Endodermal cell (in vitro differentiated cells): ENCODE data around the gene CDC27. TPM values are rescaled to one million over a fixed set of nuclear protein-coding genes. Genes with fewer than 3 reads are reported as not detected.

ENCODE experiments used
- DNase-seq: peaks from one replicate; pipeline ENCODE4 v3.0.0-alpha.2; 2017
- H3K27ac ChIP-seq: 2 replicates; pipeline ENCODE4 v1.5.1; 2013; ENCODE audit warnings: mild to moderate bottlenecking, low read depth, low read length, moderate library complexity
- H3K27me3 ChIP-seq: 2 replicates; pipeline ENCODE4 v1.6.1; 2013; ENCODE audit warnings: mild to moderate bottlenecking, low read length, moderate library complexity; ENCODE audit not compliant: insufficient read depth, control insufficient read depth, poor library complexity, severe bottlenecking
- H3K36me3 ChIP-seq: 2 replicates; pipeline ENCODE4 v1.7.0; 2013; ENCODE audit warnings: mild to moderate bottlenecking, low read length, moderate library complexity; ENCODE audit not compliant: control insufficient read depth, insufficient read depth
- H3K4me1 ChIP-seq: one replicate; pipeline ENCODE4 v1.7.0; 2013; ENCODE audit warnings: low read length; ENCODE audit not compliant: control insufficient read depth, insufficient read depth
- H3K4me3 ChIP-seq: 2 replicates; pipeline ENCODE4 v1.5.1; 2013; ENCODE audit warnings: mild to moderate bottlenecking, low read length, moderate library complexity
- H3K9ac ChIP-seq: 2 replicates; pipeline ENCODE4 v1.6.1; 2013; ENCODE audit warnings: mild to moderate bottlenecking, low read length, moderate library complexity; ENCODE audit not compliant: poor library complexity, severe bottlenecking; ENCODE audit errors: extremely low read depth
- H3K9me3 ChIP-seq: 2 replicates; pipeline ENCODE4 v1.6.1; 2013; ENCODE audit warnings: mild to moderate bottlenecking, low read length, moderate library complexity; ENCODE audit not compliant: control insufficient read depth
- H3K27ac Mint-ChIP-seq: 2 replicates; pipeline ENCODE4 v1.8.0; 2020; ENCODE audit warnings: mixed read lengths
- H3K27me3 Mint-ChIP-seq: 2 replicates; pipeline ENCODE4 v1.8.0; 2021; ENCODE audit warnings: mild to moderate bottlenecking, mixed read lengths; ENCODE audit not compliant: insufficient read depth
- H3K36me3 Mint-ChIP-seq: 2 replicates; pipeline ENCODE4 v1.8.0; 2020; ENCODE audit warnings: low read depth, mixed read lengths
- H3K4me1 Mint-ChIP-seq: 2 replicates; pipeline ENCODE4 v1.8.0; 2020; ENCODE audit warnings: mixed read lengths
- H3K4me3 Mint-ChIP-seq: 2 replicates; pipeline ENCODE4 v1.8.0; 2020; ENCODE audit warnings: mild to moderate bottlenecking, moderate library complexity, mixed read lengths
- H3K9me3 Mint-ChIP-seq: 2 replicates; pipeline ENCODE4 v1.8.0; 2020; ENCODE audit warnings: mild to moderate bottlenecking, mixed read lengths
- WGBS, 2 experiments: methylation state at CpG; one replicate each; pipeline versions ENCODE4 v1.1.5 to v1.1.7; 2013; ENCODE audit warnings: missing lambda C conversion rate in 2 of 2, mixed read lengths in 1 of 2; ENCODE audit not compliant: insufficient coverage in 1 of 2, insufficient read length in 1 of 2; 5-methylcytosine and 5-hydroxymethylcytosine counted together
- total RNA-seq, 2 donors: library from RNA; stranded (reverse); fragmentation: NEBNext Ultra II Directional in 1 of 2; extraction: Animal tissue kit (Norgen Biotek cat#: 25700) in 1 of 2; gene quantifications; 2 replicates in 1 of 2; 3 replicates in 1 of 2; pipeline ENCODE4 v1.2.1, GENCODE V29; 2021
- TF ChIP-seq, protein P1 (sequence below): fragments of 200-600 bp; sonication (generic); conservative IDR thresholded peaks from 2 replicates; pipeline ENCODE4 v1.5.0; 2021; ENCODE audit warnings: antibody characterized with exemption, mild to moderate bottlenecking

CDC27 gene
- total RNA-seq, 2 donors from 2014 or later: 72.1 to 108 TPM

- peak; percentile 70 for DNase-seq
- H3K9me3 ChIP-seq: no peaks in the 10 kb centered on the region
- peaks cover 5% of the 10 kb centered on the region for H3K36me3 ChIP-seq
- no peak within 1 kb of the TSS for H3K27ac ChIP-seq
- H3K4me3 ChIP-seq: peak within 1 kb of the TSS; percentile 79
- H3K27ac Mint-ChIP-seq: peak within 1 kb of the TSS; percentile 62
- peak within 1 kb of the TSS; percentile 2 for H3K9ac ChIP-seq
- no peaks in the 10 kb centered on the region for H3K36me3 Mint-ChIP-seq
- peaks cover 36% of the 10 kb centered on the region for H3K4me1 Mint-ChIP-seq
- no peaks in the 10 kb centered on the region for H3K27me3 ChIP-seq
- H3K4me3 Mint-ChIP-seq: peak within 1 kb of the TSS; percentile 28
- H3K9me3 Mint-ChIP-seq: no peaks in the 10 kb centered on the region
- H3K27me3 Mint-ChIP-seq: peaks cover 4% of the 10 kb centered on the region
- 77 to 86% methylated on average over 3 to 6 of the region's 6 CpGs for WGBS, 2 experiments
- peaks cover 7% of the 10 kb centered on the region for H3K4me1 ChIP-seq
- TF ChIP-seq, protein P1, sequence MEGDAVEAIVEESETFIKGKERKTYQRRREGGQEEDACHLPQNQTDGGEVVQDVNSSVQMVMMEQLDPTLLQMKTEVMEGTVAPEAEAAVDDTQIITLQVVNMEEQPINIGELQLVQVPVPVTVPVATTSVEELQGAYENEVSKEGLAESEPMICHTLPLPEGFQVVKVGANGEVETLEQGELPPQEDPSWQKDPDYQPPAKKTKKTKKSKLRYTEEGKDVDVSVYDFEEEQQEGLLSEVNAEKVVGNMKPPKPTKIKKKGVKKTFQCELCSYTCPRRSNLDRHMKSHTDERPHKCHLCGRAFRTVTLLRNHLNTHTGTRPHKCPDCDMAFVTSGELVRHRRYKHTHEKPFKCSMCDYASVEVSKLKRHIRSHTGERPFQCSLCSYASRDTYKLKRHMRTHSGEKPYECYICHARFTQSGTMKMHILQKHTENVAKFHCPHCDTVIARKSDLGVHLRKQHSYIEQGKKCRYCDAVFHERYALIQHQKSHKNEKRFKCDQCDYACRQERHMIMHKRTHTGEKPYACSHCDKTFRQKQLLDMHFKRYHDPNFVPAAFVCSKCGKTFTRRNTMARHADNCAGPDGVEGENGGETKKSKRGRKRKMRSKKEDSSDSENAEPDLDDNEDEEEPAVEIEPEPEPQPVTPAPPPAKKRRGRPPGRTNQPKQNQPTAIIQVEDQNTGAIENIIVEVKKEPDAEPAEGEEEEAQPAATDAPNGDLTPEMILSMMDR: no peak
Measured at GRCh38 chr17:47208744-47209488, 19.8 kb upstream of the CDC27 start, which contains the start of gene MYL4. Gene MYL4 (plus strand): TSS chr17:47209348. CDS start chr17:47209423, 75 bp downstream.

GRCh38 chr17:47207143-47208067, 18.3 kb upstream of the CDC27 start:
- WGBS, 2 experiments: 91 to 93% methylated on average over 7 to 8 of the region's 8 CpGs
- no peaks in the 10 kb centered on the region for H3K36me3 ChIP-seq
- TF ChIP-seq, protein P1: no peak
- H3K4me3 Mint-ChIP-seq: no peak overlapping the region
- H3K27ac ChIP-seq: no peak overlapping the region
- no peaks in the 10 kb centered on the region for H3K36me3 Mint-ChIP-seq
- no peak overlapping the region for H3K27ac Mint-ChIP-seq
- peaks cover 31% of the 10 kb centered on the region for H3K4me1 Mint-ChIP-seq
- H3K27me3 ChIP-seq: no peaks in the 10 kb centered on the region
- no peaks in the 10 kb centered on the region for H3K9me3 Mint-ChIP-seq
- H3K4me3 ChIP-seq: no peak overlapping the region
- no peaks in the 10 kb centered on the region for H3K9me3 ChIP-seq
- peaks cover 7% of the 10 kb centered on the region for H3K4me1 ChIP-seq
- DNase-seq: peak; percentile 2
- H3K9ac ChIP-seq: no peak overlapping the region
- H3K27me3 Mint-ChIP-seq: peaks cover 4% of the 10 kb centered on the region

- WGBS, 2 experiments: 75% methylated on average over 9 of the region's 9 CpGs
- Histone ChIP-seq H3K9me3 (no peaks in the 10 kb centered on the region), H3K4me3 (no peak overlapping the region), H3K27ac (no peak overlapping the region), H3K36me3 (no peaks in the 10 kb centered on the region), H3K4me1 (peaks cover 7% of the 10 kb centered on the region), H3K9ac (no peak overlapping the region), H3K27me3 (no peaks in the 10 kb centered on the region)
- Mint-ChIP-seq H3K9me3 (no peaks in the 10 kb centered on the region), H3K4me3 (no peak overlapping the region), H3K4me1 (peaks cover 31% of the 10 kb centered on the region), H3K27ac (peak overlapping the region; percentile 32), H3K36me3 (no peaks in the 10 kb centered on the region), H3K27me3 (peaks cover 4% of the 10 kb centered on the region)
- TF ChIP-seq, protein P1: no peak
- DNase-seq: peak; percentile 80
Measured at GRCh38 chr17:47205419-47205963, 16.4 kb upstream of the CDC27 start.
